ENCODE data around the gene HPCAL1. TPM values are rescaled to one million over a fixed set of nuclear protein-coding genes. Genes with fewer than 3 reads are reported as not detected.

Gene HPCAL1
- total RNA-seq, 1 experiment from 2014 or later = 312 TPM

GRCh38 chr2:10434886-10435819, 132.4 kb downstream of the HPCAL1 start:
- Histone ChIP-seq H2AFZ (ENCODE audit: low read length) (no peak overlapping the region), H3K9me3 (ENCODE audit: low read length) (no peaks in the 10 kb centered on the region), H3K9ac (ENCODE audit: low read length) (no peak overlapping the region), H3K79me2 (ENCODE audit: low read length) (no peaks in the 10 kb centered on the region), H4K20me1 (ENCODE audit: low read length) (peaks cover 6% of the 10 kb centered on the region; the same call in 1 of the 2 replicates), H3K27me3 (ENCODE audit: low read length) (no peaks in the 10 kb centered on the region), H3K4me2 (ENCODE audit: low read length) (no peak overlapping the region), H3K4me1 (ENCODE audit: insufficient read depth, low read length) (no peaks in the 10 kb centered on the region), H3K36me3 (ENCODE audit: low read depth, low read length) (peaks cover 6% of the 10 kb centered on the region), H3K9me2 (replicated peaks; ENCODE audit: low read length) (no peaks in the 10 kb centered on the region), H3F3A (ENCODE audit: low read length, unreplicated experiment) (peaks cover 11% of the 10 kb centered on the region), H3K27ac (ENCODE audit: low read length) (no peak overlapping the region), H3K4me3 (ENCODE audit: low read length) (no peak overlapping the region)
- BruUV-seq (replicated peaks) = no TSS peak
- ATAC-seq (peak; percentile 60), DNase-seq (peak; percentile 81)
- intact Hi-C loops (cut with micrococcal nuclease) = loop anchor here (1.0 kb wide), 1 partner anchor 363 kb away; no protein-coding TSS in a partner anchor
- CTCF ChIA-PET = interaction anchor here (0.5 to 2.3 kb wide), 15 partner anchors 10 to 635 kb away, joined by 3 to 22 read pairs (median 4); no protein-coding TSS in a partner anchor
- POLR2A ChIA-PET (ENCODE audit: unreplicated experiment) = interaction anchor here (0.5 to 0.8 kb wide), 4 partner anchors 128 to 215 kb away, joined by 3 to 8 read pairs (median 6); partner anchors contain the start of gene HPCAL1
- TF ChIP-seq EZH2 (IDR thresholded peaks at IDR 0.05; ENCODE audit: low read length, unreplicated experiment) (no peak), CTCF (conservative IDR thresholded peaks at IDR 0.05; ENCODE audit: low read depth, low read length) (peak; percentile 94)

DNA sequence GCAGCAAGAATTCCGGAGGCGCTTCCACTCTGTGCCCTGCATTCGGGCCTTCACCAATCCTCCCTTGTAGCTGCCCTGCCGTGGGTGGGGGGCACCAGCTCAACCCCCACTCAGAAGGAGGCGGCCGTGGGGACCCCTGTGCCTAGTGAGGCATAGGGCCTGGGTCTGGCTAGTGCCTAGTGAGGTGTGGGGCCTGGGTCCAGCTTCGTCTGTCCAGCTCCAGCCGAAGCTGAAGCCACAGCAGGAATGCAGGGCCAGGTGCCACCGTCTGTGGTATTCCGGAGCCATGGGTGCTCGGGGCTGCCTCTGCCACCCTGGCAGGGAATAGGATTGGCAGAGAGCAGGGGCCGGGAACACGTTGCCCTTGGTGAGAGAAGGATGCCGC, 133.1 kb downstream of the HPCAL1 start:
- H3K4me2 ChIP-seq (ENCODE audit: low read length) = no peak overlapping the region
- TF ChIP-seq EZH2phosphoT487 (IDR thresholded peaks at IDR 0.05; ENCODE audit: borderline replicate concordance, low read length) (no peak), CTCF (conservative IDR thresholded peaks at IDR 0.05; ENCODE audit: low read depth, low read length) (no peak), EZH2 (IDR thresholded peaks at IDR 0.05; ENCODE audit: low read length, unreplicated experiment) (no peak)
- H2AFZ ChIP-seq (ENCODE audit: low read length) = no peak overlapping the region
- H3K4me1 ChIP-seq (ENCODE audit: insufficient read depth, low read length) = no peaks in the 10 kb centered on the region
- H3K27me3 ChIP-seq (ENCODE audit: low read length) = no peaks in the 10 kb centered on the region
- no peak overlapping the region for H3K4me3 ChIP-seq (ENCODE audit: low read length)
- peaks cover 11% of the 10 kb centered on the region for H3F3A ChIP-seq (ENCODE audit: low read length, unreplicated experiment)
- intact Hi-C loops (cut with micrococcal nuclease) = loop anchor here (1.0 kb wide), 1 partner anchor 364 kb away; no protein-coding TSS in a partner anchor
- no peaks in the 10 kb centered on the region for H3K9me2 ChIP-seq (replicated peaks; ENCODE audit: low read length)
- peaks cover 12% of the 10 kb centered on the region for H4K20me1 ChIP-seq (ENCODE audit: low read length)
- BruUV-seq (replicated peaks) = no TSS peak
- no peak overlapping the region for H3K27ac ChIP-seq (ENCODE audit: low read length)
- no peaks in the 10 kb centered on the region for H3K9me3 ChIP-seq (ENCODE audit: low read length)
- POLR2A ChIA-PET (ENCODE audit: unreplicated experiment) = interaction anchor here (0.6 kb wide), 1 partner anchor 163 kb away, joined by 14 read pairs; no protein-coding TSS in a partner anchor
- peaks cover 13% of the 10 kb centered on the region for H3K36me3 ChIP-seq (ENCODE audit: low read depth, low read length)
- no peaks in the 10 kb centered on the region for H3K79me2 ChIP-seq (ENCODE audit: low read length)
- CTCF ChIA-PET = interaction anchor here (0.7 to 2.3 kb wide), 5 partner anchors 13 to 363 kb away, joined by 3 to 22 read pairs (median 7); no protein-coding TSS in a partner anchor
- DNase-seq (no peak), ATAC-seq (no peak)
- no peak overlapping the region for H3K9ac ChIP-seq (ENCODE audit: low read length)
